NCI-H1105 treated with DMSO at 0.1 percent for 48 hours (cell line): Measurements from ENCODE around the gene CREB3L1.

Source experiments
- DNase-seq: peaks from one replicate; lab custom pipeline; 2025; lab: John Stamatoyannopoulos, UW

Gene CREB3L1

GRCh38 chr11:46322759-46323158 lies 45.3 kb downstream of the CREB3L1 start:
- DNase-seq: no peak

- DNase-seq: no peak
These were observed 49.5 kb downstream of the CREB3L1 start for GRCh38 chr11:46326813-46327416.

GRCh38 chr11:46327829-46328228 lies 50.4 kb downstream of the CREB3L1 start:
- DNase-seq: no peak

GRCh38 chr11:46330154-46330553 lies 52.7 kb downstream of the CREB3L1 start:
- no peak for DNase-seq

- DNase-seq: peak; percentile 56
These were observed 53.3 kb downstream of the CREB3L1 start for GRCh38 chr11:46330563-46331281.

- no peak for DNase-seq
These were observed 54.0 kb downstream of the CREB3L1 start for GRCh38 chr11:46331282-46331984.

GRCh38 chr11:46332093-46332567 lies 54.7 kb downstream of the CREB3L1 start:
- DNase-seq: no peak

GRCh38 chr11:46332568-46333393 lies 55.3 kb downstream of the CREB3L1 start:
- DNase-seq: peak; percentile 46

GRCh38 chr11:46333394-46333947 lies 56.0 kb downstream of the CREB3L1 start:
- DNase-seq: peak; percentile 57

GRCh38 chr11:46334211-46334610 lies 56.7 kb downstream of the CREB3L1 start:
- no peak for DNase-seq

- DNase-seq: no peak
These were observed 57.8 kb downstream of the CREB3L1 start for GRCh38 chr11:46335271-46335670.

GRCh38 chr11:46335890-46336562 lies 58.6 kb downstream of the CREB3L1 start:
- DNase-seq: no peak

- no peak for DNase-seq
These were observed 59.2 kb downstream of the CREB3L1 start for GRCh38 chr11:46336563-46337180.

- DNase-seq: no peak
These were observed 60.3 kb downstream of the CREB3L1 start for GRCh38 chr11:46337626-46338345.

GRCh38 chr11:46338636-46338987 lies 61.1 kb downstream of the CREB3L1 start:
- no peak for DNase-seq

- DNase-seq: peak; percentile 79
These were observed 61.7 kb downstream of the CREB3L1 start for GRCh38 chr11:46338988-46339666.

- no peak for DNase-seq
These were observed 62.4 kb downstream of the CREB3L1 start for GRCh38 chr11:46339816-46340215.

- DNase-seq: no peak
These were observed 64.0 kb downstream of the CREB3L1 start for GRCh38 chr11:46341454-46341853.

GRCh38 chr11:46342239-46342638 lies 64.8 kb downstream of the CREB3L1 start:
- DNase-seq: no peak

- DNase-seq: no peak
These were observed 66.1 kb downstream of the CREB3L1 start for GRCh38 chr11:46343520-46343919.
